Activated gamma-delta T cell treated with anti-CD3 and anti-CD28 coated beads, Interleukin-2, amount 50 U/mL, for 16 hours (primary cell): ENCODE results near the gene MAPRE3.
"Not testable (repeated sequence)": the region's sequence is repeated elsewhere in the genome, so short reads cannot be mapped to it uniquely, and the experiment has no call there.

Experiments
- DNase-seq: peaks from one replicate; pipeline ENCODE4 v3.0.0-alpha.2; 2020; ENCODE audit warnings: low read depth

Gene MAPRE3

DNA sequence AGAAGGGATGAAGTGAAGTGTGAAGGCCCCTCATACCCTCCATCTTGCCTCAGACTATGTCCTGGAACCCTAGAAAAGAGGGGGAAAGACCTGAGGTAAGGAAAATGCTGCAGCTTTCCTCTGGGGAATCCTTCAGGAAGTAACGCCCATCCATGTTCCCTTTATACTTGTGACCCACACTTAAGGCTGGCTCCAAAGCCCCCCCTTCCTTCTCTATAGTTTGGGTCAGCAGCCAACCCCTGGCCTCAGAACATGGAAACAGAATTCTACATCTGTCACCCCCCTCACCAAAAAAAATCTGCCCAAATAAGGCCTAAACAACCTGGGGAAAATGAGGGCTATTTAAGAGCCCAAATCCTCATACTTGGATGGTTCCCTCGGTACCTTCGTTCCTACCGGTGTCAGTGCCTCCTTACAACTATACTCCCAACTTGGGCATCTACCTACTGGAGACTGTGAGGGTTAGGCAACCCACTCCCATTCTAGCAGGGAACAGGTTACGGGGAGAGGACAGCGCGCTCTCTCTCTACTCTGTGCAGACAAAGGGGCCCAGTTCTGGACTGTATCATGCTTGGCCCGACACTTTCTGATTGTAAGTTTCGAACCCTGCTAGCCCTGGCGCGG lies 100.3 kb downstream of the MAPRE3 start:
- DNase-seq: no peak

DNA sequence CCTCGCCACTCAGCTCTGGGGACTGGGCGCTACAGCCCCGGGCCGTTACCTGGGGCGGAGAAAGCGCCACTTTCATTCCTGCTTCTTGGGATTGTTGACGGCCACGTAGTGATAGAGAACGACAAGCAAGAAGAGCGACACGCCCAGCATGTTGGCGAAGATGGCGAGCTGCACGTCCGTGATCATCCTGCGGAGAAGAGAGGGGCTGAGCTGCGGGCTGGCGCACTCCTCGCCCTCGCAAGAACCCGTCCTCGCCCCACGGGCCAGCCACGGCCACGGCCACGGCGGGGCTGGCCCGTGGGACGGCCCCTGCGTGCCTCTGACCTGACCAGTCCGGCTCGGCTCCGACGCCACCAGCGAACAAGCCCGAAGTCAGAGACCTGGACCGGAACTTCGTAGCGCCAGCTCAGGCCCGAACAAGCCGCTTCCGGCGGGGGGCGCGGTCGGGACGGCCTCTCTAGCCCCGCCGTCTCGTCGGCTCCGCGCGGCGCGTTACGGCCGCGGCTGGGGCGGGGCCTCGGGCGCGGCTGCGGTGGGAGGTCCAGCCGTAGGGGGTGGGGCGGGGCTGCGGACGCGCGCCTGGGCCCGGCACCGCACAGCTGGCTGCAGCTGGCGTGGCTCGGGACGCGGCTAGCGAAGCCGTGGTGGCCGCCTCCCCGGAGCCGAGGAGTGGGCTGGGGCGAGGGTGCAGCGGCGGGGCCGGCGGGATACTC lies 101.0 kb downstream of the MAPRE3 start, which contains the start of gene OST4:
Gene OST4 (minus strand): TSS at position 378 of the 713 bp plus-strand sequence.
- peak; percentile 82 for DNase-seq

DNA sequence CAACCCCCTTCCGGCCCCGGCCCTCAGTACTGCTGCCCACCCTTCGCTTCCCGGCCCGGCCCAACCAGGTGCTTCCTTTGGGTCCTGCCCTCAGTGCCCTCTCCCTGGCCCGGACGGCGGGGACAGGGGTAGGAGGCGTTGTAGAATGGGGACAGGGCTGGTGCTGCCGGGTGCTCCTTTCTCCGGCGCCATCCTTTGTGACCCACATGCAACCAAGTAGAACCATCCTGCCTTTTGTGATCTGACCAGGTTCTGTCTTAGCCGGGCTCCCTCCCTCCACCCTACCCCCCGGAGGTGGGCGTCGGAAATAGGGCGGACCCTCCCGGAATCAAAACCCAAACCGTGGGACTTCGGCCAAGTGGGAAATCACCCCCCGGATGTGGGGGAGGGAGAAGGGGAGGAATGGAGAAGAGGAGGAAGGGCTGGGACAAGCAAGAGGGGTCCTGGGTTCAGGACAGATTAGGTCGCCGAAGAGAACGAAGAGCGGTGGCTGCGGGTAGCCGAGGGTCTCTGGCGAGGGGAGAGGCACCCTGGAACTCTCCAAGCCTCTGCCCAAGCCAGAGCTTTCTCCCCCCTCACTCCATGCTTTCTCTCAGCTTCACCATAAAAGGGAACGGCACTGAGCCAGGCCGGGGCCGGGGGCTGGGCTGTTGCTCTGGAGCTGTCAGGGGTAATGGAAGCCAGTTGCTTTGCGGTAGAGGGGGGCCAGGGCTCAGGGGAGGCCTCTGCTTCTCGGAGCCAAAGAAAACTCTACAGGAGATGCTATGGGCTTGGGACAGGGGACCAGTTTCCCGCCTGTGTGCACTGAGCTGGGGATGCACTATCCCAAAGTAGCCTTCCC lies 101.8 kb downstream of the MAPRE3 start:
- no peak for DNase-seq

DNA sequence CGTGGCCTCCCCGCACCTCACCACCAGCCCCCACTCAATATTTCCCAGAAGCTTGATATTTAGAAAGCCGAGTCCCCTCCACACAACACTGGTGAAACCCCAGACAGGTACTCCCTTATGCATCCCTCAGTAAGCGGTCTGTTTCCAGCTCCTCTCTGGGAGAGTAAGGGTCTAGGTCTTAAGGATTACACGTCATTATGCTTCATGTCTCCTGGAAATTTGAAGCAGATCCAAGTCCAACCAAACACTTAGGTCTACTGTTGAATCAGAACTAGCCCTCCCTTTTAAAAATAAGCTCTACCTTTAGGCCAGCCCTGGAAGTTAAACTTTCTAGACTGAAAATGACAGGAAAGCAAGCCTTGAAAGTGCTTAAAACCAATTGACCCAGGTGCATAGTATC lies 102.5 kb downstream of the MAPRE3 start:
- no peak for DNase-seq

DNA sequence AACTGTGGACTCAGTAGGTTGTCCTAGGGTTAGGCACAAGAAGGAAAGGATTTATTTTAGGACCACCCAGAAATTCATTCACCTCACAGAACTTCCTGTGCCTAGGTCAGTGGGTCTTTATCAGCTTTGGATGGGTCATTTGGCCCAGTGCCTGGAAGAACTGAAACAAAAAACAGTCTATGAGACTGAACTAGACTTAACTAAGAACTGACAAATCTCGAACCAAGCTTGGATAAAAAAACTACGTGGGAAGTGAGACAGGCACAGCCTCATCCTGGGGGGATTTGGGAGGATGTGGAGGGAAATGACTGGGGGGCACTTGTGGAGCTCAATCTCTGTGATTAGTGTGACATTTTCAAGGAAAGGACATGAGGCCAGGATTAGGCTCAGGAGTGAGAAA lies 103.3 kb downstream of the MAPRE3 start:
- no peak for DNase-seq

DNA sequence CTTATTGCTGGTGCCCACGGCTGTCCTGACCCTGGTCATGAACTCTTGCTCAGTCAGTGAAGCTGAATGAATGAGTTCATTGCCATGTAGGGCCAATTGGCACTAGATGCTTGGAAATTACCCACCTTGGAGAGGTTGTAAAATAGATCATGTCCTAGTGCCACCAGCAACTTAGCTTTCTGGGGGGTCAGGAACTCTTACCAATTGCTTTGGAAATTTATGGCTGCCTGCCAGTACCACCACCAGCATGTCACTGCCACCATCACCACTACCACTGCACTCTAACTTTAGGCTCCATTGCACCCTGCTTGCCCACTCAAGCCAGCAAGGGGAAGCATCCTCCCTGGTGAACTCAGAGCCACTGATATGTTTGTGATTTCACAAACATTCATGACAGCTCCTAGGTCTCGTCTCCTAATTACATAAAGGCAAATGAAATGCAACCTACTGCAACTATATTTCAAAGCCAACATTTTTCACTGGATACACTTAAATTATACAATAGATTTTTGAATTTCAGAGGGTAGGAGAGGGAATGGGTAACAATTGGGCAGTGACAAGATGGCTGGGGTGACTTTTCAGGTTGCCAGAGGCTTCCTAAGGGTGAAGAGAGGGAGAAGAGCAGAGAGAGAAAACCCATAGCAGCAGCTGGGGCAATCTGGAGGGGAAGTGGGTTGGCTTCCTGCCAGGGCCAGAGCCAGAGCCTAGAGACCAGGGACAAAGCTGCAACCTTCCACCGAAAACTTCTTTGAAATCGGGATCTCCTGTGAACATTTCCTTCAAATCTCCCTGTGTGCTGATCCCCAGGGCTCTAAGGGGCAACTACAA lies 104.5 kb downstream of the MAPRE3 start:
- peak; percentile 30 for DNase-seq

DNA sequence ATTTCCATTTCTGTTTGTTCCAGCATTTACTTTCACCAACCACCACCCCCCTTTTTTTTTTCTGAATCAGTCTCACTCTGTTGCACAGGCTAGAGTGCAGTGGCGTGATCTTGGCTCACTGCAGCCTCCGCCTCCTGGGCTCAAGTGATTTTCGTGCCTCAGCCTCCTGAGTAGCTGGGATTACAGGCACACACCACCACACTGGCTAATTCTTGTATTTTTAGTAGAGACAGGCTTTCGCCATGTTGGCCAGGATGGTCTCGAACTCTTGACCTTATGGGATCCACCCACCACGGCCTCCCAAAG lies 105.1 kb downstream of the MAPRE3 start:
- not testable (repeated sequence) for DNase-seq

DNA sequence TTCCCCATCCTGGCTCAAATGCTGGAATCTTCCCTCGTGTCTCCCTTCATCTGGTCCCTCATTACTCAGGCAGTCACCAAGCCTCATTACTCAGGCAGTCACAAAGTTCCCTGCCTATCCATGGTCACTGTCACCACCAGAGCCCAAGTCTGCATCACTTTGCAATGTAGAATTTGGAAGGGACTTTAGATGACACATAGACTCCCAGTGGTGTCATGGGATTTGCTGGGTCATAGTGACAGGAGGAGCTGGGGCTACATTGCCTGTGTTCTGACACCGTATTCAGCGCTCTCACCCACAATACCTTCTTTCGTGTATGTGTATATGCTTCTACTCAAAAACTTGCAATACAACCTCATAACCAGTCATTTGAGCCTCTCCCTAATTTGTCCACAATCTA lies 105.9 kb downstream of the MAPRE3 start:
- no peak for DNase-seq
